ENCODE measurements around the gene HSPH1. TPM values are rescaled to one million over a fixed set of nuclear protein-coding genes. Genes with fewer than 3 reads are reported as not detected.
A peak's percentile ranks its signal among the peaks of the same experiment; 100 is the strongest.

HSPH1 gene
- total and polyA plus RNA-seq, 4 donors, result 20.6 to 81.1 (median 40.3) TPM

- ATAC-seq (ENCODE audit: low FRiP score) (no peak), DNase-seq (no peak)
- Histone ChIP-seq H3K36me3 (ENCODE audit: control insufficient read depth in 1 of 2, insufficient read depth in 2 of 2, low read length in 1 of 2) (no peaks in the 10 kb centered on the region), H3K27ac (ENCODE audit: low read depth in 1 of 2, low read length in 2 of 2) (no peak overlapping the region), H3K27me3 (ENCODE audit: control insufficient read depth in 1 of 2, insufficient read depth in 2 of 2, low read length in 1 of 2) (no peaks in the 10 kb centered on the region), H3K9me3 (ENCODE audit: control insufficient read depth, low read length) (no peaks in the 10 kb centered on the region), H3K4me3 (ENCODE audit: low read length in 2 of 2) (no peak overlapping the region), H3K4me1 (ENCODE audit: control insufficient read depth in 1 of 2, insufficient read depth in 2 of 2, low read length in 2 of 2) (no peaks in the 10 kb centered on the region)
- WGBS, 2 donors, result 92 to 96% methylated on average over 4 of the region's 4 CpGs
- intact Hi-C loops (cut with DNase I), result no loop called here
Observed at GRCh38 chr13:31114641-31115040, 47.1 kb downstream of the HSPH1 start.

- no peak for DNase-seq
- intact Hi-C loops (cut with DNase I), result no loop called here
- ATAC-seq (ENCODE audit: low FRiP score), result no peak
- H3K4me3 ChIP-seq (ENCODE audit: low read length in 2 of 2), result no peak overlapping the region
- no peaks in the 10 kb centered on the region for H3K9me3 ChIP-seq (ENCODE audit: control insufficient read depth, low read length)
- no peaks in the 10 kb centered on the region for H3K36me3 ChIP-seq (ENCODE audit: control insufficient read depth in 1 of 2, insufficient read depth in 2 of 2, low read length in 1 of 2)
- H3K27ac ChIP-seq (ENCODE audit: low read depth in 1 of 2, low read length in 2 of 2), result no peak overlapping the region
- H3K4me1 ChIP-seq (ENCODE audit: control insufficient read depth in 1 of 2, insufficient read depth in 2 of 2, low read length in 2 of 2), result no peaks in the 10 kb centered on the region
- no peaks in the 10 kb centered on the region for H3K27me3 ChIP-seq (ENCODE audit: control insufficient read depth in 1 of 2, insufficient read depth in 2 of 2, low read length in 1 of 2)
- 79 to 84% methylated on average over 4 of the region's 4 CpGs for WGBS, 2 donors
Observed at GRCh38 chr13:31111136-31111535, 50.6 kb downstream of the HSPH1 start.

- Histone ChIP-seq H3K36me3 (ENCODE audit: control insufficient read depth in 1 of 2, insufficient read depth in 2 of 2, low read length in 1 of 2) (no peaks in the 10 kb centered on the region), H3K4me3 (ENCODE audit: low read length in 2 of 2) (no peak overlapping the region), H3K4me1 (ENCODE audit: control insufficient read depth in 1 of 2, insufficient read depth in 2 of 2, low read length in 2 of 2) (no peaks in the 10 kb centered on the region), H3K27me3 (ENCODE audit: control insufficient read depth in 1 of 2, insufficient read depth in 2 of 2, low read length in 1 of 2) (no peaks in the 10 kb centered on the region), H3K27ac (ENCODE audit: low read depth in 1 of 2, low read length in 2 of 2) (no peak overlapping the region), H3K9me3 (ENCODE audit: control insufficient read depth, low read length) (no peaks in the 10 kb centered on the region)
- peak; percentile 54 for ATAC-seq (ENCODE audit: low FRiP score)
- intact Hi-C loops (cut with DNase I), result no loop called here
- WGBS, 2 donors, result 8 to 9% methylated on average over 10 of the region's 10 CpGs
- DNase-seq, result no peak
Observed at GRCh38 chr13:31110617-31111016, 51.1 kb downstream of the HSPH1 start.

- H3K36me3 ChIP-seq (ENCODE audit: control insufficient read depth in 1 of 2, insufficient read depth in 2 of 2, low read length in 1 of 2), result no peaks in the 10 kb centered on the region
- H3K9me3 ChIP-seq (ENCODE audit: control insufficient read depth, low read length), result no peaks in the 10 kb centered on the region
- intact Hi-C loops (cut with DNase I), result no loop called here
- DNase-seq (no peak), ATAC-seq (ENCODE audit: low FRiP score) (peak; percentile 51)
- H3K4me3 ChIP-seq (ENCODE audit: low read length in 2 of 2), result no peak overlapping the region
- 92% methylated on average over 7 of the region's 7 CpGs for WGBS, 2 donors
- no peaks in the 10 kb centered on the region for H3K4me1 ChIP-seq (ENCODE audit: control insufficient read depth in 1 of 2, insufficient read depth in 2 of 2, low read length in 2 of 2)
- no peak overlapping the region for H3K27ac ChIP-seq (ENCODE audit: low read depth in 1 of 2, low read length in 2 of 2)
- no peaks in the 10 kb centered on the region for H3K27me3 ChIP-seq (ENCODE audit: control insufficient read depth in 1 of 2, insufficient read depth in 2 of 2, low read length in 1 of 2)
Observed at GRCh38 chr13:31110169-31110568, 51.5 kb downstream of the HSPH1 start.

GRCh38 chr13:31107109-31107508 lies 54.6 kb downstream of the HSPH1 start:
- no peaks in the 10 kb centered on the region for H3K4me1 ChIP-seq (ENCODE audit: control insufficient read depth in 1 of 2, insufficient read depth in 2 of 2, low read length in 2 of 2)
- intact Hi-C loops (cut with DNase I), result no loop called here
- H3K9me3 ChIP-seq (ENCODE audit: control insufficient read depth, low read length), result no peaks in the 10 kb centered on the region
- no peak overlapping the region for H3K4me3 ChIP-seq (ENCODE audit: low read length in 2 of 2)
- DNase-seq (no peak), ATAC-seq (ENCODE audit: low FRiP score) (no peak)
- H3K27ac ChIP-seq (ENCODE audit: low read depth in 1 of 2, low read length in 2 of 2), result no peak overlapping the region
- no peaks in the 10 kb centered on the region for H3K36me3 ChIP-seq (ENCODE audit: control insufficient read depth in 1 of 2, insufficient read depth in 2 of 2, low read length in 1 of 2)
- no peaks in the 10 kb centered on the region for H3K27me3 ChIP-seq (ENCODE audit: control insufficient read depth in 1 of 2, insufficient read depth in 2 of 2, low read length in 1 of 2)
- 97 to 100% methylated on average over 1 of the region's 1 CpG for whole genome bisulfite sequencing, 2 donors

GRCh38 chr13:31105856-31106255 lies 55.8 kb downstream of the HSPH1 start:
- no peaks in the 10 kb centered on the region for H3K9me3 ChIP-seq (ENCODE audit: control insufficient read depth, low read length)
- H3K27ac ChIP-seq (ENCODE audit: low read depth in 1 of 2, low read length in 2 of 2), result no peak overlapping the region
- H3K36me3 ChIP-seq (ENCODE audit: control insufficient read depth in 1 of 2, insufficient read depth in 2 of 2, low read length in 1 of 2), result no peaks in the 10 kb centered on the region
- no peak for ATAC-seq (ENCODE audit: low FRiP score)
- H3K27me3 ChIP-seq (ENCODE audit: control insufficient read depth in 1 of 2, insufficient read depth in 2 of 2, low read length in 1 of 2), result no peaks in the 10 kb centered on the region
- H3K4me3 ChIP-seq (ENCODE audit: low read length in 2 of 2), result no peak overlapping the region
- intact Hi-C loops (cut with DNase I), result no loop called here
- WGBS, 2 donors, result 93% methylated on average over 3 of the region's 3 CpGs
- DNase-seq, result no peak
- H3K4me1 ChIP-seq (ENCODE audit: control insufficient read depth in 1 of 2, insufficient read depth in 2 of 2, low read length in 2 of 2), result no peaks in the 10 kb centered on the region

GRCh38 chr13:31105020-31105795 lies 56.5 kb downstream of the HSPH1 start:
- no peaks in the 10 kb centered on the region for H3K27me3 ChIP-seq (ENCODE audit: control insufficient read depth in 1 of 2, insufficient read depth in 2 of 2, low read length in 1 of 2)
- H3K27ac ChIP-seq (ENCODE audit: low read depth in 1 of 2, low read length in 2 of 2), result no peak overlapping the region
- no peak overlapping the region for H3K4me3 ChIP-seq (ENCODE audit: low read length in 2 of 2)
- intact Hi-C loops (cut with DNase I), result no loop called here
- no peaks in the 10 kb centered on the region for H3K9me3 ChIP-seq (ENCODE audit: control insufficient read depth, low read length)
- DNase-seq (no peak), ATAC-seq (ENCODE audit: low FRiP score) (no peak)
- no peaks in the 10 kb centered on the region for H3K4me1 ChIP-seq (ENCODE audit: control insufficient read depth in 1 of 2, insufficient read depth in 2 of 2, low read length in 2 of 2)
- 90 to 91% methylated on average over 6 of the region's 6 CpGs for WGBS, 2 donors
- H3K36me3 ChIP-seq (ENCODE audit: control insufficient read depth in 1 of 2, insufficient read depth in 2 of 2, low read length in 1 of 2), result no peaks in the 10 kb centered on the region

GRCh38 chr13:31102905-31103304 lies 58.8 kb downstream of the HSPH1 start:
- ATAC-seq (ENCODE audit: low FRiP score), result no peak
- 92 to 95% methylated on average over 3 of the region's 3 CpGs for WGBS, 2 donors

GRCh38 chr13:31101472-31102170 lies 60.1 kb downstream of the HSPH1 start:
- WGBS, 2 donors, result 26 to 34% methylated on average over 7 of the region's 7 CpGs
- H3K4me3 ChIP-seq (ENCODE audit: low read length in 2 of 2), result no peak overlapping the region
- H3K27me3 ChIP-seq (ENCODE audit: control insufficient read depth in 1 of 2, insufficient read depth in 2 of 2, low read length in 1 of 2), result no peaks in the 10 kb centered on the region
- DNase-seq, result no peak
- no peak for ATAC-seq (ENCODE audit: low FRiP score)
- H3K9me3 ChIP-seq (ENCODE audit: control insufficient read depth, low read length), result no peaks in the 10 kb centered on the region
- no peak overlapping the region for H3K27ac ChIP-seq (ENCODE audit: low read depth in 1 of 2, low read length in 2 of 2)
- H3K36me3 ChIP-seq (ENCODE audit: control insufficient read depth in 1 of 2, insufficient read depth in 2 of 2, low read length in 1 of 2), result no peaks in the 10 kb centered on the region
- intact Hi-C loops (cut with DNase I), result no loop called here
- H3K4me1 ChIP-seq (ENCODE audit: control insufficient read depth in 1 of 2, insufficient read depth in 2 of 2, low read length in 2 of 2), result no peaks in the 10 kb centered on the region

More at GRCh38 chr13:31102905-31103304, 58.8 kb downstream of the HSPH1 start:
- no peaks in the 10 kb centered on the region for H3K4me1 ChIP-seq (ENCODE audit: control insufficient read depth in 1 of 2, insufficient read depth in 2 of 2, low read length in 2 of 2)
- DNase-seq, result no peak
- intact Hi-C loops (cut with DNase I), result no loop called here
- H3K27ac ChIP-seq (ENCODE audit: low read depth in 1 of 2, low read length in 2 of 2), result no peak overlapping the region
- H3K9me3 ChIP-seq (ENCODE audit: control insufficient read depth, low read length), result no peaks in the 10 kb centered on the region
- H3K36me3 ChIP-seq (ENCODE audit: control insufficient read depth in 1 of 2, insufficient read depth in 2 of 2, low read length in 1 of 2), result no peaks in the 10 kb centered on the region
- no peak overlapping the region for H3K4me3 ChIP-seq (ENCODE audit: low read length in 2 of 2)
- H3K27me3 ChIP-seq (ENCODE audit: control insufficient read depth in 1 of 2, insufficient read depth in 2 of 2, low read length in 1 of 2), result no peaks in the 10 kb centered on the region
